HG03135 (cell line): Measurements from ENCODE around the gene RTN3.

ENCODE experiments used
- ATAC-seq: cut with Tn5 transposase; IDR thresholded peaks from one replicate; pipeline ENCODE4 v1.9.1; 2021; ENCODE audit warnings: mild to moderate bottlenecking, moderate library complexity; ENCODE audit not compliant: unreplicated experiment

RTN3 gene

GRCh38 chr11:63737718-63738117 is 56.4 kb downstream of the RTN3 start:
- ATAC-seq = no peak

GRCh38 chr11:63738720-63739360 is 57.5 kb downstream of the RTN3 start:
- no peak for ATAC-seq

- no peak for ATAC-seq
Observed at GRCh38 chr11:63745304-63746170, 64.2 kb downstream of the RTN3 start.

GRCh38 chr11:63747011-63747410 is 65.7 kb downstream of the RTN3 start:
- ATAC-seq = no peak

GRCh38 chr11:63749624-63750023 is 68.3 kb downstream of the RTN3 start:
- no peak for ATAC-seq

- no peak for ATAC-seq
Observed at GRCh38 chr11:63756919-63757761, 75.8 kb downstream of the RTN3 start.

GRCh38 chr11:63760487-63761079 is 79.3 kb downstream of the RTN3 start:
- no peak for ATAC-seq

GRCh38 chr11:63761188-63761587 is 79.9 kb downstream of the RTN3 start:
- no peak for ATAC-seq

GRCh38 chr11:63761931-63762653 is 80.8 kb downstream of the RTN3 start:
- no peak for ATAC-seq

GRCh38 chr11:63762654-63763495 is 81.6 kb downstream of the RTN3 start:
- no peak for ATAC-seq

- ATAC-seq = no peak
Observed at GRCh38 chr11:63763496-63764339, 82.4 kb downstream of the RTN3 start.

GRCh38 chr11:63764340-63764678 is 83.0 kb downstream of the RTN3 start:
- ATAC-seq = no peak

- ATAC-seq = no peak
Observed at GRCh38 chr11:63764679-63765647, 83.7 kb downstream of the RTN3 start.

- no peak for ATAC-seq
Observed at GRCh38 chr11:63765688-63766241, 84.5 kb downstream of the RTN3 start.

- ATAC-seq = no peak
Observed at GRCh38 chr11:63766531-63767235, 85.4 kb downstream of the RTN3 start.

- ATAC-seq = no peak
Observed at GRCh38 chr11:63767267-63767564, 85.9 kb downstream of the RTN3 start.
